ENCODE results near the gene MAP3K9.
"Not testable (repeated sequence)": the region's sequence is repeated elsewhere in the genome, so short reads cannot be mapped to it uniquely, and the experiment has no call there.

The MAP3K9 gene

DNA sequence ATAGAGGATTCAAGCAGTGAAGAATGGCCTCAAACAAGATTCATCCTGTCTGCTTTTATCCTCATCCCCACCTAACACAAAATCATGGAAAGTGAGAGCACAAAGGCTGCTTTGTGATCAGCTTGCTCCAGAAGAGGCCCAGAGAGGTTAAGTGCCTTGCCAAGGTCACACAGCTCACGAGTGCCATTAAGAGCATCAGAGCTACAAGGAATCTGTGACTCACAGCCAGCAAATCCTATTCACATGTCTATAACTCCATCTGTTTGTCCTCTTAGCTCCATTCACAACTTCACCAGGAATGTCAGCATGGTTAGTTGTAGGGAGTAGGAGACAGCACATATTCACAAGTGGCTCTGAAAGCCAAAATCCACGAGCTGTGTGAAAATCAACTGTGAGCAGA is 87.8 kb downstream of the MAP3K9 start:
- DNase-seq: no peak

DNA sequence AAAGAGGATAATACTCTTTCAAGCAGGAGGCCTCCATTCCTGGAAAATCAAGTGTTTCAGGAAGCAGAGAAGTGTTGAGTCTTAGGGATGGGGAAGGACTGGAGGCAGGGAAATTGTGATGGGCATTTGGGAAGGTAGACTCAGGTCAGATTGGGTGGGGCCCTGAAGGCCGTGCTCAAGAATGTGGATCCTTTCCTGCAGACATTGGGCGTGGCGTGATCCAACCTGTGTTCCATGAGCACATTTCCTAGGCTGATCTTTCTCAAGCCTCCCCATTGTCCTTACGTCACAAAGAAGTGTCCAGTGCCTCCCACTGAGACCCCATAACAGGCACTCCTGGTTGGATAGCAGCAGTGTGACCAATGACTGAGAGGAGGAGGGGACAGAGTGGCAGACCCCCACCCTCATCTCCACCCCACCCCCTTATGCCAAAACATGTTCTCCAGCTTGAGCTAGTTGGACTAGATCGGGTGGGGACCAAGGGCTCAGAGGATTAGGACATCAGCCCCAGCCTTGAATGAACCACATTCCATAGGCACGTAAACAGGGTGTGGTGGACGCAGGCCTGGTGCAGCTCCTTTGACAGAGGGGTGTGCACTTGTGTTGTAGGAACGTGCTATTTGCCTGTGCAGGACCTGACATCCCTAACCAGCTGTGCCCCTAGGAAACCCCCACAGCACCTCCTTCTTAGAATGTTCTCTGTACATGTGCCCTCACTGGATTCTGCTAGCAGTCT is 90.8 kb downstream of the MAP3K9 start:
- no peak for DNase-seq

DNA sequence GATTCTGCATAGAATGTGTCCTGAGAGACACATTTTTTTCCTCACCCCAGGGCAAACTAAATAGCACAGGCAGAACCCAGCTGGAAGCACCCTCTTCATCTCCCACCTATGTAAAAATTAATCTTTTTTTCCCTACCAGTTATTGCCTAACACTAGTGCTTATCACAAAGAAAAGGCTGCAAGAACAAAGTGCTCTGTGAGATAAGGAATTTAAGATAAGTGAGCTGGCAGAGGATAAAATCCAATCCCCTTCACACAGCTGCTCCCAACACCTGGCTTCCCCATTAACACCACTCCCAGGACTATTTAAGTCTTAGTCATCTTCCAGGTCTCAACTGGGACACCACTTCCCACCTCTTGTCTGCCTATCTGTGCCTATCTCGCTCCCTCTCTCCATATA is 92.4 kb downstream of the MAP3K9 start:
- no peak for DNase-seq

DNA sequence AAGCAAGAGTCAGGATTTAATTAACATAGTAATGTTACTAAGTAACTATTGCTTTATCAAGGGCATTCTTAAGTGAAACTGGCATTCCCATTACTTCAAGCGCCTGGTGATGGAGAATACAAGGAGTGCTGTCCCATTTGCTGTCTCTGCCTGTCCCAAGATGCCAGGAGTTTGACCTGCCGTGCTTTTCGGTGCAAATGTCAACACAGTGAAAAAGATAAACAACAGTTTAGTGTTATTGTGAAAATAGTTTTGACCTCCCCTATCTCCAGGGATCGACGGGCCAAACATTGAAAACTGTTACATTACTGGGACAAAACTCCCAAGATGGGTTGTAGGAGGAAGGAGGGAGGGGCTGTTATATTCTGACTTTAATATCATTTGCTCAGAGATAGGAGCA is 92.8 kb downstream of the MAP3K9 start:
- no peak for DNase-seq

DNA sequence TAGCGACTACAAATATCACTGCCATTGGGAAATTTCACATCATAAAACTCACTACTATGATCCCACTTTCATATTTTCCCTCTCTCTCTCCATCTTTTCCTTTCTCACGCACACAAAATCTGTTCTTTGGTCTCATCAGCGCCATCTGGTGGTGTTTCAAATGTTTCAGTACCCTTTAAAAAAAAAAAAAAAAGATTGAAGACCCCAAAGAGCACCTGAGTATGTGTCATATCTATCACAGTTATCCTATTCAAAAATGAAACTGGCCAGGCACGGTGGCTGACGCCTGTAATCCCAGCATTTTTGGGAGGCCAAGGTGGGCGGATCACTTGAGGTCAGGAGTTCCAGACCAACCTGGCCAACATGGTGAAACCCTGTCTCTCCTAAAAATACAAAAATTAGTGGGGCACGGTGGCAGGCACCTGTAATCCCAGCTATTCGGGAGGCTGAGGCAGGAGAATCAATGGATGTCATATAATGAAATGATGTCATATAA is 95.2 kb downstream of the MAP3K9 start:
- DNase-seq: peak; percentile 61

DNA sequence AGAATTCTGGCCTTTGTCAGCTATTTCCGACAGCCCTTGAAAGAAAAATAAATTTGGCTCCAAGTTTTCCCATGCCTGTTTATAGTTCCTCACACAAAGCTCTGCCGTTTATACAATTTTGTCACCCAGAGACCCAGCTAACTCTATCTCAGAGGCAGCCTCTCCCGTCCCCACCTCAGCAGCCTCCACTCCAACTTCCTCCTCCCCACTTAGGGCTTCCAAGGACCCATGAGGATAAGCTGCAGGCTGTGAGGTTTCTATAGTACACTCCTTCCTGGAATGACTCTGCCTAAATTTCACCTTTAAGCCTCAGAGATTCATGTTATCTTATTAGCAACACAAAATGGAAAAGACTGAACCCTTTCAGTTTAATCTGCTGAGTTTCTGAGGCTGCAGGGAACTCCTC is 95.8 kb downstream of the MAP3K9 start:
- no peak for DNase-seq

DNA sequence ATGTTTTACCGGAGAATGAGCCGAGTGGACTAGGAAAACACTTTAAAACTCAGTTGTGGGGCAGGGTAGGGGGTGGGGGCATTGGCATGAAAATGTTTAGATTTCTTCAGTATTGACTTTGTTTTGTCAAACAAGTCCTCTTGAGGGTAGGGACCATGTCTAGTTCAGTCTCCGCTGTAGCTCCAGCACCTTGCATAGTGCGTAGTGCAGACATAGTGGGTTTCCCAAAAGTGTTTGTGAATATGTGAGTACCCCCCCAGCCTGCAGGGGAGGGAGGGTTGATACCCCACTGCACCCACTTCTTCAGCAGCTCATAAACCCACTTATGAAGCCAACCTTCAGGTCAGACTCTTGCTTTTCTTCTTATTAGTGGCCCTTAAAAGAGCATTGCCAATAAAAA is 96.2 kb downstream of the MAP3K9 start:
- DNase-seq: no peak

DNA sequence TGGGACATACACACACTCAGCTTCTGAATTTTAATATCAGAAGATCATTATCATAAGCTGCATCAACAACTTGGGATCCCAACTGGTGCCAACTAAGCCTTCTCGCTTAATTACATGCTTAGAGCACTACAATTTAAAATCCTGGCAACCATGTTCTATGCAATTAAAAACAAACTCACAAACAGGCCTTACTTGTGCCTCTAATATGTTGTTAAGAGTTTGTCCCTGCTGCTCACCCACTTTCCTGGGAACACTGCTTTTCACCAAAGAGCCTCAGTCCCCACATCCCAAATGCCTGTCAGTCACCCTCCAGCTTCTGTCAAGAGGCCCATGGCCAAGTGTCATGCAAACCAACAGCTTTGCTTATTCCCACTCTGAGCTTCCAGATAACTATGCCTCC is 97.9 kb downstream of the MAP3K9 start:
- DNase-seq: no peak

DNA sequence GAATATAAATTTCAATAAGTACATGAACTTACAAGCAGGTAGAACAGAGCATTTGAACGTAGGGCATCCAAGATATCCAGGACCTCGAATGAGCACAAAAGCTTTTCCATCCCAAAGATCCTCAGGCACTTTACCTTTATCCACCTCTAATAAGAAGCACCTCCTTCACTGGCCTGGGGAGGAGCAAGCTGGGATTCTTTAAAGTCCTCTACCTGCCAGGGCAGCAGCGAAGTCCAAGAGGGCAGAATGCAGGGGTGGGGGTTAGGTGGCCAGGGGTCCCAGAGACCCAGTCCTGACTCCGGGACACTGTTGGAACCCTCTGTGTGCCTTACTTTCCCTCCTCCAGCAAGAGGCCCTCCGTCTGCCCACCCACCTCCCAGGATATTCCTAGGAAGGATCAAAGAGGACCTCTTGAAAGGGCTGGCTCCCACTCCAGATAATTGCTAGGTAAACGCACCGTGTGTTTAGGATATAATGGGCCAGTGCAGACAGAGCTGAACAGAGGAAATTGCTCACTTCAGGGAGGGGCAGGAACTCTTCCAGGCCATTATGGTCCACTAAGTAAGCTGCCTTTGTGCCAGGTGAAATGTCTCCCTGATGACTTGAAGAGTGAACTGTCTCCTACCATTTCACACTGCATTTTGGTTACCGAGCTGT is 99.5 kb downstream of the MAP3K9 start:
- no peak for DNase-seq

DNA sequence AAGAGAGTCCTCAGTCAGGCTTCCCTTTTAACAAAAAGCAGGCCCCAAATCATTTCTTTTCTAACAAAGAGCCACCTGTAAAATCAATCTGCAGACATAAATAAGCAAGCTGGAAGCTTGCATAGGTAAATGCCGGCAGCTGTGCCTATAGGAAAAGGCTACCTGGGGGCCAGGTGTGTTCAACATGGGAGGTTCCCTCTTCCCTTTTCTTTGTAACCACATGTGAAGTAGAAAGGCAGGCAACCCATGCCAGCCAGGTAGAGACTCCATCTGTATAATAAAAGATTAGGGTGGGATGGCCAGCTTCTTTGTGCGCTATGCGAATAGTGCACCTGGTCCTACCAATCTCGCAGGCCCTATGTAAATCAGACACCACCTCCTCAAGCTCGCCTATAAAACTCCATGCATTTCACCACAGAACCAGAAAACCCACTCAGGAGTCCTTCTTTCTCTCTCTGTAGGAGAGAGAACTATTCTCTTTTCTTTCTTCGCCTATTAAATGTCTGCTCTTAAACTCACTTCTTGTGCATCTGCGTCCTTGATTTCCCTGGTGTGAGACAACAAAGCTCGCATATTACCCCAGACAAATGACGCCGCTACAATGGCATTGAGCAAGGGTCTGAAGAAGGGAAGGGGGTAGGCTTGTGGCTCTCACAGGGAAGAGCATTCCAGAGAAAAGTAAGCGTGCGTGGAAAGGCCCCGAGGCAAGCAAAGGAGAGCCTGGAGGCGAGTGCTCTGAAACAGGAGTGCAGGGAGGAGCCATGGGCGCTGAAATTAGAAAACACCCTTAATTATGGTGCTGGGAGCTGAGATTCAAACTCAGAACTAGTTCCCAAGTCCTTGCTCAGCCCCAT is 100.4 kb downstream of the MAP3K9 start:
- DNase-seq: no peak

DNA sequence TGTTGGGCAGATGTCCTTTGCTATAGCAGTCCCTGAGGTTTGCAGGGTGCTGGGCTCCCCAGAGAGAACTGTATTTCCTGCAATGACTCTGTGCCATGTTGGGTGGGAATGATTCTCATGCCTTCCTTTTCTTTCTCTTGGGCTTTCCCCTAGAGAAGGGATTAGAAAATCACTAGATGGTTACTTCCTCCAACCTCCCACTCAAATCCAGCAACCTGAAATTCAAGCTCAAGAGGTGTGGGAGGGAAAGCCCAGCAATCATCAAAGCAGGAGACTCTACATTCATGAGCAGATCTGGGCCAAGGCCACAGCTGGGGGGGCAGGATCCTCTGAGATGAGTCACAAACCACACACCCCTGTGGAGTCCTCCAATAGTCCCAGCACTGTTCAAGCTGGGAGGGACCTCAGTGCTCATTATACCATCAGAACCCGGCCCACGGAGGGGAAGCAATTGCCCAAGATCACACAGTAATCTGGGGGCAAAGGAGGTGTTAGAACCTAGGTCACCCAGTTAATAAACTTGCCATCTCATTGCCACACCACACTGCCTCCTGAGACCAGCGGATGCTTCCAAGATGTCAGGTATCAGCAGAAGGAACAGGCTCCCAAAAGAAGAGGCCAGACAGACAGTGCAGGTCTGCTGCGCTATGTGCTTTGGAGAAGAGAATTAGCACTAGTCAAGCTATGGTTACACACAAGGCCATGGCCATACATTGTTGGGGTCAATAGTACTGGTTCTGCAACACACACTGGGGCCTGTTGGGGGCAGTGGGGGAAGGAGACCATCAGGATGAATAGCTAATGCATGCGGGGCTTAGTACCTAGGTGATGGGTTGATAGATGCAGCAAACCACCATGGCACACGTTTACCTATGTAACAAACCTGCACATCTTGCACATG is 101.9 kb downstream of the MAP3K9 start:
- peak; percentile 49 for DNase-seq

DNA sequence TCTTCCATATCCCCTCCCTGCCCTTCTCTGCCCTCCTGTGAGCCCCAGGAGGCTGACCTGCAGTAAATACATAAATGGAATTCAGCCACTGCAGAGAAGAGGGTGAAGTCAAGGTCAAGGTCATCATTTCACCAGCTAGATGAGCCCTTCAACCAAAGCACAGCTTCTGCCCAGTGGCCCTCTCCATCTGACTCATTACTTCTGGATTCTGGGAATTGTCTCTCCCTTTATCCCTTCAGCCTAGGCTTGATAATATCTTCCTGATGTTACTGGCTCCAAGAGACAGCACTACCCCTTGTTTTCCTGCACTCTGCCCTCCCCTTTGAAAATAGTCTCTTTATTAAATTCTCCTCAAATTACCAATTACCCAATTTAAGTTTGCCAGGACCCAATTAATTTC is 103.1 kb downstream of the MAP3K9 start:
- DNase-seq: no peak

DNA sequence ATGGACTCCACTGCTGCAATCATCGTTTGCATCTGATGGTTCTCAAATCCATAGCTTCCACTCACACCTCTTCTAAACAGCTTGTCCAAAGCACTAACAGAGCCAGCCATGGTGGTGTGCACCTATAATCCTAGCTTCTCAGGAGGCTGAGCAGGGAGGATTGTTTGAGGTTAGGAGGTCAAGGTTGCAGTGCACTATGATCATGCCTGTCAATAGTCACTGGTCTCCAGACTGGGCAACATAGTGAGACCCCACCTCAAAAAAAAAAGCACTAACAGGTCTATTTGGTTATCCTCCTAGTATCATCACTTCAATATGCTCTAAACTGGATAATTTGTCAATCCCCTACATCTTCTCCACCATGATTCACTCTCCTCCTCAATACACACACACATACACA is 104.4 kb downstream of the MAP3K9 start:
- DNase-seq: no peak

DNA sequence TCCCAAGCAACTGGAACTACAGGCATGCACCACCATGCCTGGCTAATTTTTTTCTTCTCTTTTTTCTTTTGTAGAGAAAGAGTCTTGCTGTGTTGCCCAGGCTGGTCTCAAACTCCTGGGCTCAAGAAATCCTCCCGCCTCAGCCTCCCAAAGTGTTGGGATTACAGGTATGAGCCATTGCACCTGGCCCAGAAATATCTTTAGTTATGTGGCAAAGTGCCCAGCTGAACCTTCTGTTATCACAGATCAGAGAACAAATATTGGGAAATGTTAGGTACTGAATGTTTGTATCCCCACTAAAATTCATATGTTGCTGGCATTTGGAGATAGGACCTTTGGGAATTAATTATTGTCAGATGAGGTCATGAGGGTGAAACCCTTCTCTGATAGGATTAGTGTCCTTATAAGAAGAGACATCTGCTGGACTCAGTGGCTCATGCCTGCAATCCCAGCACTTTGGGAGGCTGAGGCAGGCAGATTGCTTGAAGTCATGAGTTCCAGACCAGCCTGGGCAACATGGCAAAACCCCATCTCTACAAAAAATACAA is 105.6 kb downstream of the MAP3K9 start:
- DNase-seq: not testable (repeated sequence)

DNA sequence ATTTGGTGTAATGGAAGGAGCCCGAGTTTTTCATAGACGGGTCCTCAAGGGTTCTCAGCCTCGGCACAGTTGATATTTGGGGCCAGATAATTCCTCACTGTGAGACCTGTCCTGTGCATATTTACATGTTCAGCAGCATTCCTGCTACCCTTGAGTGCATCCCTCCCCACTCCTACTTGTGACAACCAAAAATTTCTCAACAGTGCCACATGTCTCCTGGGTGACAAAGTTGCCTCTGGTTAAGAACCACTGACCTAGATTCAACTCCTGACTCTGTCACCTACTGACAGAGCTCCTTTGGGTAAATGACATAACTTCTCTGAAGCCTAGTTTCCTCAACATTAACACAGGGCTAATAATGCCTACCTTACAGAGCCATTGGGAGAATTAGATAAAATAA is 107.2 kb downstream of the MAP3K9 start:
- no peak for DNase-seq

DNA sequence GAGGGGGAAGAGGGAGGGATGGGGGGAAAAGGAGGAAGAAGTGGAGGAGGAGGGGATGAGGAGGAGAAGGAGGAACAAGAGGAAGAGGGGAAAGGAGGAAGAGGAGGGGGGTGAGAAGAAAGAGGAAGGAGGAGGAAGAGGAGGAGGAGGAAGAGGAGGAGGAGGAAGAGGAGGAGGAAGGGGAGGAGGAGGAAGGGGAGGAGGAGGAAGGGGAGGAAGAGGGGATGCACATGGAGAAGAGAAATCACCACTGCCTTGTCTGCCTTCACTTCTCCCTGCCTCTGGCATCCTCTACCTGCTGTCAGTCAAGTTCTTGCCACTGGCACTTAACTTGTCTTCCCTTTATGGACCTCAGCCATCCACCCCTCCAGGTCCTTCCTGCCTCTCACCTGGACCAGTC is 107.7 kb downstream of the MAP3K9 start:
- DNase-seq: no peak

DNA sequence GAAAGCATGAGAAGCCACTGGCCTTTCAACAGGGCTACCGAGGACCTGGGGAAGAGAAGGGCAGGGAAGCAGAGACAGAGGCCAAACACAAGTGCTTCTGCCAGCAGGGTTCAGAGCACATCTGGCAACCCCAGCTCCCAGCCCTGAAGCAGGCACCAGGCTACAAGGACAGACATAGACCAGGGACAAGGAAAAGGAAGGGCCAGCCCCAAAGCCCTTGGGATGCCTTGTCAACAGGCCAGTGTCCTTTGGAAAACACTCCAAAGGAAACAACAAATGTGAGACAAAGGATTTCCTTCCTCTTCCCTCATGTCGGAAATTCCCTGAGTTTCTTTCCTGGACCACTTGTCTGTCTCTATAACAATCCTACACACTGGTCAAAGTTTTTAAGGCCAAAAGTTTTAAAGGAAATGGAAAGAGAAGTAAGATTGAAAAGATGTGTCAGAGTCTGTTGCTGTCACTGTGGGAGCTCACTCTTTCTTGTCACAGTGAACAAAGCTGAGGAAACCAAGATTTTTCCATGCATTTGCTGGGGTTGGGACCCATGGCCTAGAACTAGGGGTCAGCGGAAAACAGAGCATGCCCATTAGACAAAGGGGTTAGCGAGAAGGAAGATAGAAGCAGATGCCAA is 108.2 kb downstream of the MAP3K9 start:
- no peak for DNase-seq

DNA sequence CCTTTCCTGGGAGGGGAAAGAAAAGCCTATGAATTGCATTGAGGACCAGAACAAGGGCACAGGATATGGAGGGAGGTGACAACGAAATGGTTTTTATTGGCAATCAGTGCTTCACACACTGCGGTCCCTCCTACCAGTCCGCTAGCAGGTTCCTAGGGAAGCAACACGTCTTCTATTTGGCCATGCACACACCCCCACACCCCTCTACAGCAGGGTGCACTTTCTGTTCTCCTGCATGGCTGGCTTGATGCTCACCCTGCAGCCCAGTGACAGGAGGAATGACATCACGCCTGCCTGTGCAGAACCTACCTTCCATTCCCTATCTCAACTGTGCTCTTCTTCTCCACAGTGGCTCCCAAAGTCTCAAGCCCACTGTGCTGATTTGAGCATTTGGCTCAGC is 109.7 kb downstream of the MAP3K9 start:
- DNase-seq: no peak

DNA sequence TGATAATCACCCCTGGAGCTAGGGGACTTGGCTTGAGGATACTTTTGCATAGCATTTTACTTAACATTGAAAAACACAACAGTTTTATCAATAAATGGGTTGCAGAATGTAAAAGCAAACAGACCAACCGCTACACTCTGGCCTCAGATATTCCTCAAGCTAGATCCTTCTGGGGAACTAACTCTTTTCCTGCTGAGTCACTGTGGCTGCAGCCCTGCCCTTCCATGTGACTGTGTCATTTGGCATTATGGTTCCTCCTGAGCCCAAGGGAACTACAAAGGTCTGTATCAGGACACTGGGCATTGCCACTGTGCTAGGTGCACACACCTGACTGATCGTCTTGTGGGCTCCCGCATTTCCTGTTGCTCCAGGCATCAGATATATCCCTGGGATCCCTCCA is 111.0 kb downstream of the MAP3K9 start:
- DNase-seq: no peak

DNA sequence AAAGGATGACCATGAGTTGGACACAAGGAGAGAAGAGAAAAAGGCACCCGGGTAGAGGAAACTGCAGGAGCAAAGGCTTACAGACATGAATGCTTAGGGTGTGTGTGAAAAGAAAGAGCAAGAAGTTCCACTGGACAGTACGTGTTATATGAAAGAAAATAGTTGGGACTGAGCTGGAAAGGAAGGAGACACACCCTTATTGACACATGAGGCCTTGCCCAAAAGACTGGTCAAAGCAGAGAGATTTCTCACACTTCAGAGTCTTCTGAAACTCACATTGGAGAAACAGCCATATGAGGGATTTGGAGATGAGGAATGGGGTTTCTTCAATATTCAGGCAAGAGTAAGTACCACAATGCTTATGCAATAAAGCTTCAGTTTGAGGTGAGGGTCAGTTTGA is 111.6 kb downstream of the MAP3K9 start:
- DNase-seq: no peak

DNA sequence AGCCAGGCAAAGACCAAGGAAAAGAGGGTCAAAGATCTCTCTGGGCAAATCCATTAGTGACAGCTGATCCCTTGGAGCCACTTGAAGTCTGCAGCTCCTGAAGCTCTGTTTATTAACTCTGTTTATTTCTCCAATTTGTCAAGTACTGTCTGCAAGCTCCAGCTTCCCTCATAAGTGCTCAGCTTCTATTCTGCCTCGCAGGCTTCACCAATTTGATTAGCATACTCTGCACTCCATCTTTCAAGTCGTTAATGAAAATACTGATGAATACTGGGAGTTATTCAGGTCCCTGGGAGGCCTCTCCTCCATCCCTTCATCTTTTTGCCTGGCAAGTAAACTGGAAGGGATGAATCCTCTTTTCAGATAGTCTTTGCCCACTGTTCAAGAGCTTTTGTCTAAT is 113.3 kb downstream of the MAP3K9 start:
- no peak for DNase-seq

DNA sequence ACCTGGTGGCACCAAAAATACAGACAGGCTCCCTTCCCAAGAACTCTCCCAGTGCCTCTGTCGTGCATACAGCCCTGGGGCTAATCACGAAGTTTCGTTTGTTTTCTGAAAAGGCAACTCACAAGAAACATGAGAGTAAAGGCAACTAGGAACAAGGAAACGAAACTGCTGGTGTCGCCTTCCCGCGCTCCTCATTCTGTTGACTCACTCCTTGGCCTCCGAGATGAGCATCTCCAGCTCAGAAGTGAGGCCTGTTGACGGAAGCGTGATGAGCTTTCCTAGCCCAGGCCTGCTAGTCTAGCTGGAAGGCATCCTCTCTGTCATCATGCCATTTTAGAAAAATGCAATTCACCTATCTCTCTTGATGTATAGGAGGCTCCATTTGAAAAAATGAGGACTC is 117.1 kb downstream of the MAP3K9 start:
- DNase-seq: no peak
